PC-3 (cell line): ENCODE measurements around the gene PCDHB10. TPM values are rescaled to one million over a fixed set of nuclear protein-coding genes. Genes with fewer than 3 reads are reported as not detected.

Source experiments
- ATAC-seq: fragments of 200-7000 bp; cut with Tn5 transposase; 2 replicates; pipeline ENCODE4 v1.9.1; 2020; ENCODE audit warnings: mild to moderate bottlenecking, moderate library complexity
- Bru-seq: library from RNA; stranded (reverse); fragments of 400-500 nt; gene quantifications from one replicate; lab custom pipeline; 2021; lab: Mats Ljungman, UMichigan
- BruChase-seq, 2 experiments: library from RNA; stranded (reverse); fragments of 400-500 nt; gene quantifications; one replicate each; lab custom pipeline; 2021; lab: Mats Ljungman, UMichigan
- BruUV-seq: library from RNA; stranded (reverse); fragments of 400-500 nt; replicated peaks from 2 replicates; lab custom pipeline; 2021; lab: Mats Ljungman, UMichigan
- CTCF ChIA-PET: fragments of 300-600 bp; sonication (Branson Sonifier 250); formaldehyde crosslinking; loops from one replicate; lab custom pipeline; 2022; ENCODE audit warnings: antibody characterized with exemption; lab: Charles Lee
- POLR2A ChIA-PET: fragments of 300-600 bp; sonication (Branson Sonifier 250); formaldehyde crosslinking; loops from one replicate; lab custom pipeline; 2022; ENCODE audit warnings: antibody characterized with exemption; ENCODE audit not compliant: unreplicated experiment; lab: Charles Lee
- DNase-seq: peaks from one replicate; pipeline ENCODE4 v3.0.0-alpha.2; 2015
- H2AFZ ChIP-seq: fragments of 300-600 bp; sonication (generic); 2 replicates; pipeline ENCODE4 v1.6.0; 2016; ENCODE audit warnings: antibody characterized with exemption, low read length
- H3F3A ChIP-seq: fragments of 300-600 bp; sonication (generic); one replicate; pipeline ENCODE4 v1.6.0; 2017; ENCODE audit warnings: antibody characterized with exemption, low read length, control low read depth, mild to moderate bottlenecking; ENCODE audit not compliant: unreplicated experiment
- H3K27ac ChIP-seq: fragments of 300-600 bp; sonication (generic); 2 replicates; pipeline ENCODE4 v1.5.1; 2016; ENCODE audit warnings: mild to moderate bottlenecking, low read length
- H3K27me3 ChIP-seq: fragments of 300-600 bp; sonication (generic); 2 replicates; pipeline ENCODE4 v1.6.1; 2016; ENCODE audit warnings: low read length, mixed read lengths
- H3K36me3 ChIP-seq: fragments of 300-600 bp; sonication (generic); 2 replicates; pipeline ENCODE4 v1.6.1; 2016; ENCODE audit warnings: low read depth, mixed run types, low read length, mixed read lengths
- H3K4me1 ChIP-seq: fragments of 300-600 bp; sonication (generic); 2 replicates; pipeline ENCODE4 v1.5.1; 2016; ENCODE audit warnings: low read length; ENCODE audit not compliant: insufficient read depth
- H3K4me2 ChIP-seq: fragments of 300-600 bp; sonication (generic); 2 replicates; pipeline ENCODE4 v1.6.0; 2016; ENCODE audit warnings: low read length
- H3K4me3 ChIP-seq: fragments of 300-600 bp; sonication (generic); 2 replicates; pipeline ENCODE4 v1.5.1; 2016; ENCODE audit warnings: mild to moderate bottlenecking, low read length, mixed read lengths
- H3K79me2 ChIP-seq: fragments of 300-600 bp; sonication (generic); 2 replicates; pipeline ENCODE4 v1.6.1; 2017; ENCODE audit warnings: low read length, mixed read lengths
- H3K9ac ChIP-seq: fragments of 300-600 bp; sonication (generic); 2 replicates; pipeline ENCODE4 v1.6.0; 2016; ENCODE audit warnings: mild to moderate bottlenecking, low read length
- H3K9me2 ChIP-seq: fragments of 300-600 bp; sonication (generic); replicated peaks from 2 replicates; pipeline ENCODE4 v1.6.1; 2016; ENCODE audit warnings: mixed run types, low read length, mixed read lengths
- H3K9me3 ChIP-seq: fragments of 300-600 bp; sonication (generic); 2 replicates; pipeline ENCODE4 v1.6.1; 2016; ENCODE audit warnings: low read length, mixed read lengths
- H4K20me1 ChIP-seq: fragments of 300-600 bp; sonication (generic); 2 replicates; pipeline ENCODE4 v1.6.1; 2016; ENCODE audit warnings: low read length, mixed read lengths
- CTCF ChIP-seq: fragments of 300-600 bp; sonication (generic); conservative IDR thresholded peaks from 2 replicates; pipeline ENCODE4 v1.5.1; 2017; ENCODE audit warnings: antibody characterized with exemption, low read depth, mild to moderate bottlenecking, low read length
- EZH2 ChIP-seq: fragments of 300-600 bp; sonication (generic); IDR thresholded peaks from one replicate; pipeline ENCODE4 v1.6.1; 2017; ENCODE audit warnings: antibody characterized with exemption, mild to moderate bottlenecking, low read length; ENCODE audit not compliant: unreplicated experiment
- EZH2phosphoT487 ChIP-seq: fragments of 300-600 bp; sonication (generic); IDR thresholded peaks from 2 replicates; pipeline ENCODE4 v1.6.1; 2018; ENCODE audit warnings: mild to moderate bottlenecking, antibody characterized with exemption, low read length, borderline replicate concordance
- intact Hi-C: fragments of 100-400 bp; cut with micrococcal nuclease; formaldehyde crosslinking; loops from 2 replicates; pipeline ENCODE4 v1.9.0; 2023
- long read RNA-seq: library from polyadenylated mRNA; unstranded; transcript quantifications from one replicate; pipeline ENCODE4 v2.0.0, GENCODE V29; 2021; ENCODE audit not compliant: unreplicated experiment
- total RNA-seq: library from RNA; depleted of rRNA; stranded (reverse); fragments of >200 nt; gene quantifications from 2 replicates; pipeline ENCODE4 v1.2.3, GENCODE V29; 2014; rRNA removed

The PCDHB10 gene
- 0.33 and 0.35 TPM in 2 replicates for total RNA-seq
- Bru-seq, nascent RNA: percentile 36 among the genes with signal in this experiment
- BruChase-seq, experiment 1, labeled RNA remaining after a 6-hour chase: percentile 42 among the genes with signal in this experiment
- percentile 54 among the genes with signal in this experiment for BruChase-seq, experiment 2, labeled RNA remaining after a 2-hour chase
- long read RNA-seq, partial matches to known transcripts: 0 of 3 reads
- long read RNA-seq, other reads (novel, unspliced or antisense): 0 of 3 reads

DNA sequence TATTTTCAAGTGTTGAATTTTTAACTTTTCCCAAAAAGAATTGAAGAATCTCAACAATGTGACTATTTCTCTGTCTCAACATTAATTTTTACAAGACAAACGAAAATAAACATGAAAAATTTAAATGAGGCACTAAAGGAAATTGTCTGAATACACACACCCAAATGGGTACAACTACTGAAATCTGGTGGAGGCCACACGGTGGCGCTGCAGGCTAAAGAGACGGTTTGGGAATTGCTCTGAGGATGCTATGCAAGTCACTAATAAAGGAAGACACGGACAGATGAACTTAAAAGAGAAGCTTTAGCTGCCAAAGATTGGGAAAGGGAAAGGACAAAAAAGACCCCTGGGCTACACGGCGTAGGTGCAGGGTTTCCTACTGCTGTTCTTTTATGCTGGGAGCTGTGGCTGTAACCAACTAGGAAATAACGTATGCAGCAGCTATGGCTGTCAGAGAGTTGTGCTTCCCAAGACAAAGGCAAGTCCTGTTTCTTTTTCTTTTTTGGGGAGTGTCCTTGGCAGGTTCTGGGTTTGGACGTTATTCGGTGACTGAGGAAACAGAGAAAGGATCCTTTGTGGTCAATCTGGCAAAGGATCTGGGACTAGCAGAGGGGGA, at the start of gene PCDHB10:
PCDHB10 (plus strand) TSS at position 244 of the 616 bp plus-strand sequence; CDS start at position 444, 200 bp downstream.
- ATAC-seq: no peak
- H3K27ac ChIP-seq: no peak within 1 kb of the TSS
- no peak within 1 kb of the TSS for H3K9ac ChIP-seq
- BruUV-seq: no TSS peak
- H3K9me2 ChIP-seq: no peaks in the 10 kb centered on the region
- H4K20me1 ChIP-seq: no peaks in the 10 kb centered on the region
- H3K4me1 ChIP-seq: no peaks in the 10 kb centered on the region
- H3F3A ChIP-seq: no peaks in the 10 kb centered on the region
- ChIA-PET POLR2A (no interaction called here), CTCF (no interaction called here)
- intact Hi-C loops: no loop called here
- H2AFZ ChIP-seq: no peak within 1 kb of the TSS
- no peaks in the 10 kb centered on the region for H3K36me3 ChIP-seq
- TF ChIP-seq EZH2phosphoT487 (no peak), EZH2 (no peak), CTCF (peak; percentile 60)
- peaks cover 3% of the 10 kb centered on the region; the same call in 1 of the 2 replicates for H3K9me3 ChIP-seq
- no peaks in the 10 kb centered on the region for H3K27me3 ChIP-seq
- H3K4me2 ChIP-seq: no peak within 1 kb of the TSS
- peak; percentile 41 for DNase-seq
- H3K79me2 ChIP-seq: no peaks in the 10 kb centered on the region
- no peak within 1 kb of the TSS for H3K4me3 ChIP-seq

- Histone ChIP-seq H3K4me1 (no peaks in the 10 kb centered on the region), H3F3A (no peaks in the 10 kb centered on the region), H3K27ac (no peak within 1 kb of the TSS), H4K20me1 (no peaks in the 10 kb centered on the region), H3K27me3 (no peaks in the 10 kb centered on the region), H3K4me2 (no peak within 1 kb of the TSS), H3K9me3 (no peaks in the 10 kb centered on the region), H3K9me2 (no peaks in the 10 kb centered on the region), H3K79me2 (no peaks in the 10 kb centered on the region), H3K36me3 (no peaks in the 10 kb centered on the region), H3K9ac (no peak within 1 kb of the TSS), H2AFZ (no peak within 1 kb of the TSS), H3K4me3 (no peak within 1 kb of the TSS)
- no TSS peak for BruUV-seq
- TF ChIP-seq EZH2 (no peak), EZH2phosphoT487 (no peak), CTCF (no peak)
- intact Hi-C loops: no loop called here
- ATAC-seq (no peak), DNase-seq (no peak)
- POLR2A ChIA-PET: no interaction called here
- CTCF ChIA-PET: no interaction called here
These were observed 42.3 kb upstream of the PCDHB10 start, which contains the start of gene PCDHB6 for GRCh38 chr5:141149812-141150211. Gene PCDHB6 (plus strand): TSS chr5:141150057. CDS start chr5:141150258, 201 bp downstream.
